NCI-H226 (cell line): ENCODE data around the gene HAUS7.

Experiments used
- DNase-seq: peaks from one replicate; pipeline ENCODE4 v3.0.0-alpha.2; 2015

Gene HAUS7

GRCh38 chrX:153433161-153433680 is 37.2 kb downstream of the HAUS7 start:
- no peak for DNase-seq

- no peak for DNase-seq
These were observed 39.6 kb downstream of the HAUS7 start for GRCh38 chrX:153430796-153431195.

GRCh38 chrX:153426204-153426603 is 44.2 kb downstream of the HAUS7 start:
- DNase-seq, result no peak

GRCh38 chrX:153423652-153424051 is 46.7 kb downstream of the HAUS7 start:
- DNase-seq, result no peak

GRCh38 chrX:153421856-153422255 is 48.5 kb downstream of the HAUS7 start:
- no peak for DNase-seq

- DNase-seq, result no peak
These were observed 49.4 kb downstream of the HAUS7 start for GRCh38 chrX:153420851-153421599.

GRCh38 chrX:153417637-153418036 is 52.7 kb downstream of the HAUS7 start:
- no peak for DNase-seq

- DNase-seq, result no peak
These were observed 53.5 kb downstream of the HAUS7 start for GRCh38 chrX:153416781-153417450.

GRCh38 chrX:153414856-153415510 is 55.4 kb downstream of the HAUS7 start:
- no peak for DNase-seq

- DNase-seq, result no peak
These were observed 56.6 kb downstream of the HAUS7 start for GRCh38 chrX:153413731-153414130.

- no peak for DNase-seq
These were observed 57.3 kb downstream of the HAUS7 start for GRCh38 chrX:153412746-153413720.

GRCh38 chrX:153411988-153412574 is 58.3 kb downstream of the HAUS7 start:
- no peak for DNase-seq

- peak; percentile 13 for DNase-seq
These were observed 59.0 kb downstream of the HAUS7 start, which contains the start of gene ZFP92 for GRCh38 chrX:153411255-153411987. Gene ZFP92 (plus strand): TSS chrX:153411472. CDS start chrX:153418323, 6,851 bp downstream.

- no peak for DNase-seq
These were observed 59.5 kb downstream of the HAUS7 start for GRCh38 chrX:153410888-153411254.

GRCh38 chrX:153410373-153410772 is 60.0 kb downstream of the HAUS7 start:
- no peak for DNase-seq

- DNase-seq, result no peak
These were observed 60.8 kb downstream of the HAUS7 start for GRCh38 chrX:153409414-153410101.

GRCh38 chrX:153408871-153409351 is 61.5 kb downstream of the HAUS7 start:
- no peak for DNase-seq

- DNase-seq, result no peak
These were observed 62.1 kb downstream of the HAUS7 start for GRCh38 chrX:153408221-153408721.

GRCh38 chrX:153407736-153408135 is 62.6 kb downstream of the HAUS7 start:
- no peak for DNase-seq

GRCh38 chrX:153406903-153407302 is 63.5 kb downstream of the HAUS7 start:
- no peak for DNase-seq
